Activated B cell treated with CpG ODN at 0.5 μM for 24 hours (primary cell): ENCODE results near the gene RECQL5. TPM values are rescaled to one million over a fixed set of nuclear protein-coding genes. Genes with fewer than 3 reads are reported as not detected.

Experiments used
- ATAC-seq: fragments of 200-7000 bp; cut with Tn5 transposase; one replicate; pipeline ENCODE4 v1.10.0; 2021; ENCODE audit warnings: low read depth, mild to moderate bottlenecking, moderate library complexity
- CTCF ChIA-PET: fragments of 350-600 bp; sonication (Branson Sonifier 250); formaldehyde crosslinking; loops from one replicate; lab custom pipeline; 2021; ENCODE audit warnings: antibody characterized with exemption; lab: Charles Lee
- POLR2A ChIA-PET: fragments of 350-600 bp; sonication (Branson Sonifier 250); formaldehyde crosslinking; loops from one replicate; lab custom pipeline; 2021; ENCODE audit warnings: antibody characterized with exemption; lab: Charles Lee
- DNase-seq: peaks from one replicate; pipeline ENCODE4 v3.0.0; 2022
- H3K27ac Mint-ChIP-seq: one replicate; pipeline ENCODE4 v1.8.0; 2020; ENCODE audit warnings: mixed read lengths
- H3K27me3 Mint-ChIP-seq: one replicate; pipeline ENCODE4 v1.8.0; 2021; ENCODE audit warnings: mixed read lengths
- H3K36me3 Mint-ChIP-seq: one replicate; pipeline ENCODE4 v1.8.0; 2021; ENCODE audit warnings: low read depth, mixed read lengths
- H3K4me1 Mint-ChIP-seq: one replicate; pipeline ENCODE4 v1.8.0; 2021; ENCODE audit warnings: mixed read lengths
- H3K4me3 Mint-ChIP-seq: one replicate; pipeline ENCODE4 v1.8.0; 2020; ENCODE audit warnings: mild to moderate bottlenecking, mixed read lengths
- H3K9me3 Mint-ChIP-seq: one replicate; pipeline ENCODE4 v1.8.0; 2020; ENCODE audit warnings: mixed read lengths
- intact Hi-C: fragments of 100-400 bp; cut with micrococcal nuclease; formaldehyde crosslinking; loops from one replicate; pipeline ENCODE4 v1.15.1; 2024
- total RNA-seq: library from RNA; stranded (reverse); gene quantifications from 2 replicates; pipeline ENCODE4 v1.2.3, GENCODE V29; 2022
- TF ChIP-seq, protein P1 (sequence below): fragments of 200-600 bp; IDR thresholded peaks from one replicate; pipeline ENCODE4 v1.8.0; 2022; ENCODE audit warnings: antibody characterized with exemption, mild to moderate bottlenecking

RECQL5 gene
- total RNA-seq, 1 donor from 2014 or later: 65.4 TPM

DNA sequence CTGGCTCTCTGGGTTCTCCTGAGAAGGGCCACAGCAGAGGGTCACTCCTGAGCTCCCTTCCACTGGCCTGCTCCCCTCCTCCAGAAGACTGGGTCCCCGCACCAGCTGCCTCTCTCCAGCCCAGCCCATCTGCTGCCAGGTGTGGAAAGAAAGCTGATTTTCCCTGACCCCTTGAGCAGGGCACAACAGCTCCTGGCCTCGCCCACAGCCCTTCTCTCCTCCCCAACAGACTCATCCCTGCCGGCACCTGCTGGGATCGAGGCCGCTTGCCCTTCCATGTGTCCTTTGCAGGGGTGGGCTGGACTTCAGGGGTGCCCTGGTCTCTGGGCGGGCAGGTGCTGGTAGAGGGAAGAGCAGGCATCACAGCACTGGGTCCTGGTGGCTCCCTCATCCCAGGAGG is 38.5 kb downstream of the RECQL5 start:
- Mint-ChIP-seq H3K9me3 (no peaks in the 10 kb centered on the region), H3K36me3 (peaks cover 32% of the 10 kb centered on the region), H3K4me1 (peaks cover 8% of the 10 kb centered on the region), H3K4me3 (no peak overlapping the region), H3K27me3 (no peaks in the 10 kb centered on the region), H3K27ac (no peak overlapping the region)
- TF ChIP-seq, protein P1, sequence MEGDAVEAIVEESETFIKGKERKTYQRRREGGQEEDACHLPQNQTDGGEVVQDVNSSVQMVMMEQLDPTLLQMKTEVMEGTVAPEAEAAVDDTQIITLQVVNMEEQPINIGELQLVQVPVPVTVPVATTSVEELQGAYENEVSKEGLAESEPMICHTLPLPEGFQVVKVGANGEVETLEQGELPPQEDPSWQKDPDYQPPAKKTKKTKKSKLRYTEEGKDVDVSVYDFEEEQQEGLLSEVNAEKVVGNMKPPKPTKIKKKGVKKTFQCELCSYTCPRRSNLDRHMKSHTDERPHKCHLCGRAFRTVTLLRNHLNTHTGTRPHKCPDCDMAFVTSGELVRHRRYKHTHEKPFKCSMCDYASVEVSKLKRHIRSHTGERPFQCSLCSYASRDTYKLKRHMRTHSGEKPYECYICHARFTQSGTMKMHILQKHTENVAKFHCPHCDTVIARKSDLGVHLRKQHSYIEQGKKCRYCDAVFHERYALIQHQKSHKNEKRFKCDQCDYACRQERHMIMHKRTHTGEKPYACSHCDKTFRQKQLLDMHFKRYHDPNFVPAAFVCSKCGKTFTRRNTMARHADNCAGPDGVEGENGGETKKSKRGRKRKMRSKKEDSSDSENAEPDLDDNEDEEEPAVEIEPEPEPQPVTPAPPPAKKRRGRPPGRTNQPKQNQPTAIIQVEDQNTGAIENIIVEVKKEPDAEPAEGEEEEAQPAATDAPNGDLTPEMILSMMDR: no peak
- ChIA-PET POLR2A (interaction anchor here (0.6 to 2.1 kb wide), 2 partner anchors 121 to 133 kb away, joined by 4 to 5 read pairs; no protein-coding TSS in a partner anchor), CTCF (interaction anchor here (11.7 kb wide), 1 partner anchor 121 kb away, joined by 346 read pairs; no protein-coding TSS in a partner anchor)
- intact Hi-C loops: no loop called here
- DNase-seq: no peak
- no peak for ATAC-seq

DNA sequence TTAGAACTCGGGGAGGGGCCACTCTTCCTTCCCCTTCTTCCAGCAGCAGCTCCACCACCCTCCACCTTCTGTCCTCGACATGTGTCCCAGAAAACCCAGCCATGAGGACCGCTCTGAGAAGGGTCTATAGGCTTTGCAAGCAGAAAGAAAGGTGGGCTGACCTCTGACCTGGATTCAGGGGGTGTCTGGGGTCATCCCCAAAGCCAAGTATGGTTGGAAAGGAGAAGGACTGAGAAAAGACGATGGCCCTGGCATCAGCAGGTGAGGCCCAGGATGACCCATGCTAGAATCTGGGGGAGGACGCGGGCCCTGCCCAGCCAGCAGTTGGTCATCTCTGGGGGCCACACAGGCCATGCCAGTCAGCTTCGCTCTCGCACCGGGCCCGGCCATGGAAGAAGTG is 39.9 kb downstream of the RECQL5 start:
- intact Hi-C loops: no loop called here
- H3K36me3 Mint-ChIP-seq: peaks cover 43% of the 10 kb centered on the region
- CTCF ChIA-PET: interaction anchor here (1.1 kb wide), 1 partner anchor 127 kb away, joined by 3 read pairs; no protein-coding TSS in a partner anchor
- H3K4me1 Mint-ChIP-seq: no peaks in the 10 kb centered on the region
- no peaks in the 10 kb centered on the region for H3K9me3 Mint-ChIP-seq
- no peak for ATAC-seq
- no peak for DNase-seq
- no peaks in the 10 kb centered on the region for H3K27me3 Mint-ChIP-seq
- H3K27ac Mint-ChIP-seq: no peak overlapping the region
- TF ChIP-seq, protein P1: no peak
- POLR2A ChIA-PET: interaction anchor here (0.7 kb wide), 1 partner anchor 415 kb away, joined by 3 read pairs; no protein-coding TSS in a partner anchor
- H3K4me3 Mint-ChIP-seq: no peak overlapping the region

DNA sequence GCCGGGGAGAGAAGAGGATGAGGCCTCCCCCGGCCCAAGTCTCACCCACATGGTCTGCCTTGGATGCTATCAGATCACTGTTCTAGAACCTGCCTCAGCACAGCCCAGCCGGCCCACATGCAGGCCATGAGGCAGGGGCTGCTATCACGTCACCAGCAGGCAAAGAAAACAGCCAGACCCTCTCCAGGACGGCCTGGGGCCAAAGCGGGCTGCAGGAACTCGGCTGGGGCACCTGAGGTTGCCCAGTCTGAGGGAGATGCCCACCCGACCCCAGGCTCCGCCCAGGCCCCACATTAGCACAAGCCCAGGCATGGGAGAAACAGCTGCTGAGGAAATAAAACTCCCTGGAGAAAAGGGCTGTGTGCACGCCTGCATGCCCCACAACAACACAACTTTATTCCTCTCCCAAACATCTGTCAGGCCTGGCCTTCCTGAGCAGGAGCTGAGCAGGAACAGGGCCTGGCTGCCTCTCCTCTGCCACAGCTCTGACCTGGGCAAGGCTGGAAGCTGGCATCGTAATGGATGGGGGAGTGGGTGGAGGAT is 40.4 kb downstream of the RECQL5 start:
- ChIA-PET CTCF (interaction anchor here (1.1 to 1.6 kb wide), 3 partner anchors 27 to 127 kb away, joined by 3 to 6 read pairs (median 5); no protein-coding TSS in a partner anchor), POLR2A (no interaction called here)
- ATAC-seq: no peak
- TF ChIP-seq, protein P1: no peak
- Mint-ChIP-seq H3K36me3 (peaks cover 43% of the 10 kb centered on the region), H3K27ac (no peak overlapping the region), H3K27me3 (no peaks in the 10 kb centered on the region), H3K9me3 (no peaks in the 10 kb centered on the region), H3K4me3 (no peak overlapping the region), H3K4me1 (no peaks in the 10 kb centered on the region)
- DNase-seq: no peak
- intact Hi-C loops: no loop called here

DNA sequence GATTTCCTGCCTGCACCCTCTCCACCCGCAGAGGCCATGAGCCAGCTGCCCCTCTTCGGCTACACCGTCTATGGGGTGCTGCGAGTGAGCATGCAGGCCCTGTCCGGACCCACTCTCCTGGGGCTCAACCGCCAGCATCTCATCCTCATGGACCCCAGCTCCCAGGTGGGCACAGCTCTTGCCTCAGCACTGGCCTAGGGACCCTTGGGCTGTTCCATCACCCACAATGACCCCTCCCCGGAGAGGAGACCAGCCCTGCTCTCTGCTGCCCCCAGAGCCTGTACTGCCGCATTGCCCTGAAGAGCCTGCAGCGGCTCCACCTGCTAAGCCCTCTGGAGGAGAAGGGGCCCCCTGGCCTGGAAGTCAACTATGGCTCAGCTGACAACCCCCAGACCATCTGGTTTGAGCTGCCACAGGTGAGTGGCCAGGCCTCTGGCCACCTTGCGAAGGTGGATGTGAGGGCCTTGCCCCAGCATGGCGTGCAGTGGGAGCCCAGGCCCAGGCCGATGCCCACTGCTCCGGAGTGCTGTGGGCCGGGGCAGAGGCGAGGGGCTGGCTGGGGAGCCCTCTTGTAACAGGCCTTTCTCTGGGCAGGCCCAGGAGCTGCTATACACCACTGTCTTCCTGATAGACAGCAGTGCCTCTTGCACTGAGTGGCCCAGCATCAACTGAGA is 41.0 kb downstream of the RECQL5 start:
- DNase-seq (no peak), ATAC-seq (peak; percentile 79)
- no peak overlapping the region for H3K4me3 Mint-ChIP-seq
- no peaks in the 10 kb centered on the region for H3K9me3 Mint-ChIP-seq
- H3K27me3 Mint-ChIP-seq: no peaks in the 10 kb centered on the region
- ChIA-PET POLR2A (interaction anchor here (0.6 to 0.7 kb wide), 2 partner anchors 122 to 124 kb away, joined by 3 read pairs; no protein-coding TSS in a partner anchor), CTCF (interaction anchor here (1.0 to 1.6 kb wide), 5 partner anchors 26 to 128 kb away, joined by 3 to 6 read pairs (median 4); no protein-coding TSS in a partner anchor)
- H3K4me1 Mint-ChIP-seq: no peaks in the 10 kb centered on the region
- H3K27ac Mint-ChIP-seq: no peak overlapping the region
- peaks cover 44% of the 10 kb centered on the region for H3K36me3 Mint-ChIP-seq
- TF ChIP-seq, protein P1: no peak
- intact Hi-C loops: no loop called here
